NB4 (cell line): ENCODE results near the gene SLC6A11.

Experiments used
- DNase-seq: peaks from one replicate; pipeline ENCODE4 v3.0.0; 2010; ENCODE audit warnings: low read depth
- H3K4me3 ChIP-seq: one replicate; pipeline ENCODE4 v1.5.1; 2011; ENCODE audit warnings: mild to moderate bottlenecking, low read depth, low read length, moderate library complexity
- MYC ChIP-seq: IDR thresholded peaks from 2 replicates; pipeline ENCODE4 v1.6.1; 2011; ENCODE audit warnings: low read depth, low read length
- POLR2A ChIP-seq: IDR thresholded peaks from 2 replicates; pipeline ENCODE4 v1.6.1; 2011; ENCODE audit warnings: mild to moderate bottlenecking; ENCODE audit not compliant: insufficient read length; ENCODE audit errors: extremely low read depth
- TF ChIP-seq, protein P1 (sequence below): IDR thresholded peaks from one replicate; pipeline ENCODE4 v1.5.1; 2012; ENCODE audit warnings: low read depth, low read length
- TF ChIP-seq, protein P2 (sequence below): IDR thresholded peaks from 2 replicates; pipeline ENCODE4 v1.6.1; 2011; ENCODE audit warnings: low read depth, low read length

The SLC6A11 gene

DNA sequence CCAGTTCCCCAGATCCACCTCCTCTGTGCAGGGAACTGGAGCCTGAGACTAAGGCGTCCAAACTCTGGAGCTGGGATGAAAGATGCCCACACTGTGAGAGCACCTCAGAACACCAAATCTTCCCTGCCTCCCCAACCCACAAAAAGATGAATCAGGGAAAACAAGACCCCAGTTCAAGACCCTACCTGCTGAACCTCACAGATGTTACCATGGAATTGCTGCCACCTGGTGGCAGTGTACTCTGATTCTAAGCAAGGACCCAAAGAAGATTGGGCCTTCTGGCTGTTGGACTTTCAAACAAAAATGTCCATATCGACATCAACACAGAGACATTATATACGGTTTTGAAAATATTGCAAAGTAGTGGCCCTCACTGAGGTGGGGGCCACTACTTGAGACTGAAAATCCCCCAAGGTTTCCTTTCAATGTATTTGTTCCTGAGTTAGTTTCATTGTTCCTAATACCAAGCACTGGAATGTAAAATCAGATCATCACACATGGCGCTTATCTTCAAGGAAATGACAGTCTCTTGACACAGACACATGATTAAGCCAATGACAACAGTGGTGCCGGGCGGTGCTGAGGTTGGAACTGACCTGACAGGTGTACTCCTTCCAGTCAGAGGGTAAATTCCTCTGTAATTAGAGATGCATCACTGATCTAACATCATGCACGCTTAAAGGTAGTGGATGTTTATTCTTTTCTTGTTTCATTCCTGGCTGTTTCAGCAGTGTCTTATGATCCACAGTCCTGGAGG is 67.6 kb downstream of the SLC6A11 start:
- TF ChIP-seq, protein P1, sequence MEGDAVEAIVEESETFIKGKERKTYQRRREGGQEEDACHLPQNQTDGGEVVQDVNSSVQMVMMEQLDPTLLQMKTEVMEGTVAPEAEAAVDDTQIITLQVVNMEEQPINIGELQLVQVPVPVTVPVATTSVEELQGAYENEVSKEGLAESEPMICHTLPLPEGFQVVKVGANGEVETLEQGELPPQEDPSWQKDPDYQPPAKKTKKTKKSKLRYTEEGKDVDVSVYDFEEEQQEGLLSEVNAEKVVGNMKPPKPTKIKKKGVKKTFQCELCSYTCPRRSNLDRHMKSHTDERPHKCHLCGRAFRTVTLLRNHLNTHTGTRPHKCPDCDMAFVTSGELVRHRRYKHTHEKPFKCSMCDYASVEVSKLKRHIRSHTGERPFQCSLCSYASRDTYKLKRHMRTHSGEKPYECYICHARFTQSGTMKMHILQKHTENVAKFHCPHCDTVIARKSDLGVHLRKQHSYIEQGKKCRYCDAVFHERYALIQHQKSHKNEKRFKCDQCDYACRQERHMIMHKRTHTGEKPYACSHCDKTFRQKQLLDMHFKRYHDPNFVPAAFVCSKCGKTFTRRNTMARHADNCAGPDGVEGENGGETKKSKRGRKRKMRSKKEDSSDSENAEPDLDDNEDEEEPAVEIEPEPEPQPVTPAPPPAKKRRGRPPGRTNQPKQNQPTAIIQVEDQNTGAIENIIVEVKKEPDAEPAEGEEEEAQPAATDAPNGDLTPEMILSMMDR = peak; percentile 47
- TF ChIP-seq MYC = no peak
- H3K4me3 ChIP-seq = no peak overlapping the region

DNA sequence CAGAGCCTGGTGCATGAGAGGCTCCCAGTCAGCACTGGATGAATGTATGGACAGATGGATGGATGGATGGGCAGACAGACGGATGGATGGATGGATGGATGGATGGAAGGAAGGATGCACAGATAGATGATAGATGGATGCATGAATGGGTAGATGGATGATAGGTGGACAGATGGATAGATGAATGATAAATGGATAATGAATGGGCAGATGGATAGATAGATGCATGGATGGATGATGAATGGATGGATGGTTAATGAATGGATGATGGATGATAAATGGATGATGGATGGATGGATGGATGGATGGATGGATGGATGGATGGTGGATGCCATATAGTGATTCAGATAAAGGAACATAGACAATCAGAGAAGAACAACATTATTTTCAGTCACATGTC is 71.0 kb downstream of the SLC6A11 start:
- H3K4me3 ChIP-seq = no peak overlapping the region
- TF ChIP-seq, protein P1 = no peak
- no peak for TF ChIP-seq MYC
- TF ChIP-seq, protein P2, sequence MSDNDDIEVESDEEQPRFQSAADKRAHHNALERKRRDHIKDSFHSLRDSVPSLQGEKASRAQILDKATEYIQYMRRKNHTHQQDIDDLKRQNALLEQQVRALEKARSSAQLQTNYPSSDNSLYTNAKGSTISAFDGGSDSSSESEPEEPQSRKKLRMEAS = no peak
- TF ChIP-seq POLR2A = no peak
- DNase-seq = no peak

More for the DNA sequence above, 67.6 kb downstream of the SLC6A11 start:
- peak; percentile 45 for DNase-seq

DNA sequence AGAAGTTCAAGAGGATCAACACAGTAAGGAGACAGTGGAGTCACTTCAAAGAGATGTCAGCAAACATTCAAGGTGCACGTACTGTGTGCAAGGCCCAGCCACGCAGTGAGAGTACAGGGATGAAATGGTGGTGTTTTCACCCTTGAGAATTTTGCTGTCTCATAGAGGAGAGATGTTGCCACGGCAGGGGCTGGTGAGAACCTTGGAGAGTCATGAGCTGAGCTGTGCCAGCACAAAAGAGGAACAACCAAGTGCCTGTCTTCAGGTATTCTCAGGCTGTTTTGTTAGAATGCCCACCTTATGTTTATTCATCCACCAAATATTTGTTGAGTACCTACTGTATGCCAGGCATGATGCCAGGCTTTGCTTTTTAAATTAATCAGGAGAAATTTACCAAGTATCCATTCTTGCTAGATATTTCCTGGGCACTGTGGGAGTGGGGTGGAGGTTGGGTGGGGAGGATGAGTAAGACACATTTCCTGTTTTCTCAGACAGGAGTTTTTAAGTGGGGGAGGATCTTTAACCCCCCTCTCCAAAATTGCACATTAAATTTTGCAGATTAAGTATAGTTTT is 72.6 kb downstream of the SLC6A11 start:
- TF ChIP-seq, protein P2 = no peak
- TF ChIP-seq MYC (no peak), POLR2A (no peak)
- TF ChIP-seq, protein P1 = no peak
- no peak overlapping the region for H3K4me3 ChIP-seq
- peak; percentile 78 for DNase-seq

DNA sequence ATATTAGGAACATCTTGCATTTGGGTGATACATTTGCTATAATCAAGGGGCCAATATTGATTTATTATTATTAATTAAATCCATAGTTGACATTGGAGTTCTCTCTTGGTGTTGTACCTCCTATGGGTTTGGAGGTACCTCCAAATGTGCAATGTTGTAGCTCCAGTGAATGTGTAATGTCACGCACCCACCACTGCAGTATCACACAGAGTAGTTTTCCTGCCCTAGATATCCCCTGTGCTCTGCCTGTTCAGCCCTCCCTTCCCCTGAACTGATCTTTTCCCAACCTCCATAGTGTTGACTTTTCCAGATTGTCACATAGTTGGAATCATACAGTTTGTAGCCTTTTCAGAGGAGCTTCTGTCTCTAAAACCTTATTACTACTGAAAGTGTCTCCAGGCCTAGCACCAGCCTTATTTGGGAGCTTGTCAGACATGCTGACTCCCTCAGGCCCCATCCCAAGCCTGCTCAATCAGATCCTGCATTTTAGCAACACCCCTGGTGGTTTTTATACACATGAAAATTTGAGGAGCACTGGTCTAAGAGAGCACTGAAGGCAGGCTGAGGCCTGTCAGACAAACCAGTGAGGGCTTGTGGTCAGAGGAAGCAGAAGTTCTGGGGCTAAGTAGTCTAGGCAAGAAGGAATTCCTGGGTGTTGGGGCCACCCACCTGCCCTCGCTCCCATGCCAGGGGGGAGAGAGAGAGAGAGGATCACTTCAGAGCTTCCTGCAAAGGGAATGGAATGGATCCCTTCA is 73.4 kb downstream of the SLC6A11 start:
- H3K4me3 ChIP-seq = no peak overlapping the region
- peak; percentile 43 for DNase-seq
- TF ChIP-seq POLR2A (no peak), MYC (no peak)
- TF ChIP-seq, protein P2 = no peak
- TF ChIP-seq, protein P1 = no peak

DNA sequence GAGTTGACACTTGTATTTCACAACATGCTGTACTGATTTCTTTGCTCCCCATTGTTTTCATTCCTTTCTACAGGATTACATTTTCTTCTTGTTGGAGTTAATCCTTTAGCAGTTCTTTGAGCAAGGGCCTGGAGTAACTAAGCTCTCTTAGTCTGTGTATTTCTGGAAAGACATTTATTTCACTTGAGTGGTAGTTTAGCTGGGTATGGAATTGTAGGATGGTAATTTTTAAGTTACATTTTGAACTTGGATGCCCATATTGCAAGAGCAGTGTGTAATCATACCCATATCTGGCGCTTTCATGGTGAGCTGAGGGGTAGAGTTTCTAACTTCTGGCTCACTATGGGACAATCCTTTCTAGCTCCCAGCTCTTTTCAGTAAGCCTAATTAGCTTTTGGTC is 74.6 kb downstream of the SLC6A11 start:
- TF ChIP-seq, protein P1 = no peak
- TF ChIP-seq, protein P2 = no peak
- no peak for TF ChIP-seq MYC
- TF ChIP-seq POLR2A = no peak
- no peak overlapping the region for H3K4me3 ChIP-seq
- DNase-seq = no peak
